Gastrocnemius medialis (tissue), 4 donors: Measurements from ENCODE around the gene ITPR2.

ENCODE experiments used
- POLR2A ChIP-seq, 2 donors: fragments of 450-650 bp; IDR thresholded peaks; one replicate each; pipeline ENCODE4 v1.6.1; 2017; ENCODE audit warnings: antibody characterized with exemption in 2 of 2, mild to moderate bottlenecking in 2 of 2, moderate library complexity in 2 of 2
- TF ChIP-seq, protein P1 (sequence below), 5 experiments: fragments of 450-650 bp in 3 of 5; fragments of 200-600 bp in 2 of 5; sonication (generic) in 2 of 5; IDR thresholded peaks in 4 of 5; conservative IDR thresholded peaks in 1 of 5; 1 replicate in 4 of 5; 2 replicates in 1 of 5; pipeline ENCODE4 v1.5.1; 2016 to 2019; ENCODE audit warnings: antibody characterized with exemption in 5 of 5, mild to moderate bottlenecking in 3 of 5, moderate library complexity in 3 of 5

DNA sequence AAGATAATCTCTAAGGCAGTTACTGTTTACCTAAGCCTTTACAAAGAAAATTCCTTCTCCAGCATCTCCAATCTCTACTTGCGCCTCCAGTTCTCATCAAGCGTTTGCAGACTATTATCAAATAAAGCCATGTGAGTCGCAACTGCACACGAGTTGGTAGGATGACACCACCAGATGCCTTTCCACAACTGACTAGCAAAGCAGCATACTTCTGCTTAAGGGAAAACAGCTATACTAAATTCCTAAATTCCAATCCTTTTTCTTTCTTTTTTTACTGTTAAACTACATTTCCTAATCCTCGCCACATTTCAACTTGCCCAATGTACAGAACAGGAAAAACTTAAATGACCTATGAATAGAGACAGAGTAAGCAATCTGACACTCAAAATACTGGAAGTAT is 166.7 kb downstream of the ITPR2 start:
- TF ChIP-seq POLR2A (IDR thresholded peaks at IDR 0.05): no peak
- TF ChIP-seq, protein P1, sequence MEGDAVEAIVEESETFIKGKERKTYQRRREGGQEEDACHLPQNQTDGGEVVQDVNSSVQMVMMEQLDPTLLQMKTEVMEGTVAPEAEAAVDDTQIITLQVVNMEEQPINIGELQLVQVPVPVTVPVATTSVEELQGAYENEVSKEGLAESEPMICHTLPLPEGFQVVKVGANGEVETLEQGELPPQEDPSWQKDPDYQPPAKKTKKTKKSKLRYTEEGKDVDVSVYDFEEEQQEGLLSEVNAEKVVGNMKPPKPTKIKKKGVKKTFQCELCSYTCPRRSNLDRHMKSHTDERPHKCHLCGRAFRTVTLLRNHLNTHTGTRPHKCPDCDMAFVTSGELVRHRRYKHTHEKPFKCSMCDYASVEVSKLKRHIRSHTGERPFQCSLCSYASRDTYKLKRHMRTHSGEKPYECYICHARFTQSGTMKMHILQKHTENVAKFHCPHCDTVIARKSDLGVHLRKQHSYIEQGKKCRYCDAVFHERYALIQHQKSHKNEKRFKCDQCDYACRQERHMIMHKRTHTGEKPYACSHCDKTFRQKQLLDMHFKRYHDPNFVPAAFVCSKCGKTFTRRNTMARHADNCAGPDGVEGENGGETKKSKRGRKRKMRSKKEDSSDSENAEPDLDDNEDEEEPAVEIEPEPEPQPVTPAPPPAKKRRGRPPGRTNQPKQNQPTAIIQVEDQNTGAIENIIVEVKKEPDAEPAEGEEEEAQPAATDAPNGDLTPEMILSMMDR (IDR thresholded peaks at IDR 0.05 in 4 of 5, conservative IDR thresholded peaks at IDR 0.05 in 1 of 5): no peak
